ENCODE results near the gene ASB13. TPM values are rescaled to one million over a fixed set of nuclear protein-coding genes. Genes with fewer than 3 reads are reported as not detected.

The ASB13 gene
- total and polyA plus RNA-seq, 2 experiments from 2014 or later = 11.6 to 20.2 TPM

DNA sequence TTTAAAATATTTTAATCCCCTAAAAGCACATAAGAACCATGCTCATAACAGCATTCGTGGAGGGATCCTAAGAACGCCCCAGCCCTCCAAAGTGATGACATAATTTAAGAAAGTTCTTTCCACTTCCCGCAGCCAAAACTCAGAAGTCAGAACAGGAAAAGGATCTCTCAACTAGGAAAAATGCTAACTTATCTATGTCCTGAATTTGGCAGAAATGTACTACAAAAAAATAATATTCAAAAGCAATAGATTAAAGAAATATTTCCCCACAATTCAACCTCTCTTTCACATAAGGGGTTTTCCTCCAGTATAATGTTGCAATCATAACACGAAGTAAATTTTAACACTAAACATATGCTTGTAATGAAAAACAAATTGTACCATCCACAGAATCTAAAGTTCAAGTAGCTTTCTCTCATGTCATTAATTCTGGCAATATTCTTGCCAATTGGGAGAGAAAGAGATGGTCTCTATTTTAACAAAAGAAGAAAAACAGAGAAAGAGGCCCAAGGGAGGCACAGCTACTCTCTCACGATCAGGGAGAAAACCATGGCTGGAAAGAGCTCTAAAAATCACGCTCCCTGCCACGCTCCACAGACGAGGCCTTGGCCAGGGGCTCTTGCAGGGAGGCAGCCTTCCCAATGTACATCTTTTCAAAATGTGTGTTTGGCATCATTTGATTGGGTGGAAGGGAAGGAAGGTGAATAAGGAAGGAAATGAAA is 22.9 kb downstream of the ASB13 start:
- H3K27ac ChIP-seq (ENCODE audit: low read depth) = no peak overlapping the region
- Mint-ChIP-seq H3K4me1 (no peaks in the 10 kb centered on the region), H3K9me3 (no peaks in the 10 kb centered on the region), H3K4me3 (no peak overlapping the region), H3K27me3 (ENCODE audit: insufficient read depth, low read depth, poor library complexity) (peaks cover 8% of the 10 kb centered on the region), H3K27ac (no peak overlapping the region; the same call in 1 of the 2 replicates), H3K36me3 (ENCODE audit: low read depth) (peaks cover 59% of the 10 kb centered on the region)
- DNase-seq (ENCODE audit: low spot score) (no peak), ATAC-seq (no peak)
- no peaks in the 10 kb centered on the region for H4K20me1 ChIP-seq (replicated peaks; ENCODE audit: insufficient read depth)
- H3K27me3 ChIP-seq (ENCODE audit: insufficient read depth) = no peaks in the 10 kb centered on the region
- no peaks in the 10 kb centered on the region for H3F3A ChIP-seq (replicated peaks; ENCODE audit: low read depth)
- TF ChIP-seq EZH2phosphoT487 (IDR thresholded peaks at IDR 0.05; ENCODE audit: unreplicated experiment) (no peak), CREB1 (CRISPR knock-in tag; IDR thresholded peaks at IDR 0.05; ENCODE audit: low read depth) (no peak), STAT1 (IDR thresholded peaks at IDR 0.05; ENCODE audit: unreplicated experiment) (no peak), ZNF331 (CRISPR knock-in tag; IDR thresholded peaks at IDR 0.05; ENCODE audit: low read depth) (no peak), ZNF114 (CRISPR knock-in tag; IDR thresholded peaks at IDR 0.05) (no peak), NANOG (IDR thresholded peaks at IDR 0.05; ENCODE audit: borderline replicate concordance) (no peak), POLR2AphosphoS5 (IDR thresholded peaks at IDR 0.05; ENCODE audit: low read depth) (no peak), EZH2 (IDR thresholded peaks at IDR 0.05; ENCODE audit: low read depth, unreplicated experiment) (no peak), JUNB (IDR thresholded peaks at IDR 0.05; ENCODE audit: unreplicated experiment) (no peak)
- TF ChIP-seq, protein P1, sequence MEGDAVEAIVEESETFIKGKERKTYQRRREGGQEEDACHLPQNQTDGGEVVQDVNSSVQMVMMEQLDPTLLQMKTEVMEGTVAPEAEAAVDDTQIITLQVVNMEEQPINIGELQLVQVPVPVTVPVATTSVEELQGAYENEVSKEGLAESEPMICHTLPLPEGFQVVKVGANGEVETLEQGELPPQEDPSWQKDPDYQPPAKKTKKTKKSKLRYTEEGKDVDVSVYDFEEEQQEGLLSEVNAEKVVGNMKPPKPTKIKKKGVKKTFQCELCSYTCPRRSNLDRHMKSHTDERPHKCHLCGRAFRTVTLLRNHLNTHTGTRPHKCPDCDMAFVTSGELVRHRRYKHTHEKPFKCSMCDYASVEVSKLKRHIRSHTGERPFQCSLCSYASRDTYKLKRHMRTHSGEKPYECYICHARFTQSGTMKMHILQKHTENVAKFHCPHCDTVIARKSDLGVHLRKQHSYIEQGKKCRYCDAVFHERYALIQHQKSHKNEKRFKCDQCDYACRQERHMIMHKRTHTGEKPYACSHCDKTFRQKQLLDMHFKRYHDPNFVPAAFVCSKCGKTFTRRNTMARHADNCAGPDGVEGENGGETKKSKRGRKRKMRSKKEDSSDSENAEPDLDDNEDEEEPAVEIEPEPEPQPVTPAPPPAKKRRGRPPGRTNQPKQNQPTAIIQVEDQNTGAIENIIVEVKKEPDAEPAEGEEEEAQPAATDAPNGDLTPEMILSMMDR (conservative IDR thresholded peaks at IDR 0.05; ENCODE audit: low read depth in 2 of 2) = no peak
- TF ChIP-seq, protein P2, sequence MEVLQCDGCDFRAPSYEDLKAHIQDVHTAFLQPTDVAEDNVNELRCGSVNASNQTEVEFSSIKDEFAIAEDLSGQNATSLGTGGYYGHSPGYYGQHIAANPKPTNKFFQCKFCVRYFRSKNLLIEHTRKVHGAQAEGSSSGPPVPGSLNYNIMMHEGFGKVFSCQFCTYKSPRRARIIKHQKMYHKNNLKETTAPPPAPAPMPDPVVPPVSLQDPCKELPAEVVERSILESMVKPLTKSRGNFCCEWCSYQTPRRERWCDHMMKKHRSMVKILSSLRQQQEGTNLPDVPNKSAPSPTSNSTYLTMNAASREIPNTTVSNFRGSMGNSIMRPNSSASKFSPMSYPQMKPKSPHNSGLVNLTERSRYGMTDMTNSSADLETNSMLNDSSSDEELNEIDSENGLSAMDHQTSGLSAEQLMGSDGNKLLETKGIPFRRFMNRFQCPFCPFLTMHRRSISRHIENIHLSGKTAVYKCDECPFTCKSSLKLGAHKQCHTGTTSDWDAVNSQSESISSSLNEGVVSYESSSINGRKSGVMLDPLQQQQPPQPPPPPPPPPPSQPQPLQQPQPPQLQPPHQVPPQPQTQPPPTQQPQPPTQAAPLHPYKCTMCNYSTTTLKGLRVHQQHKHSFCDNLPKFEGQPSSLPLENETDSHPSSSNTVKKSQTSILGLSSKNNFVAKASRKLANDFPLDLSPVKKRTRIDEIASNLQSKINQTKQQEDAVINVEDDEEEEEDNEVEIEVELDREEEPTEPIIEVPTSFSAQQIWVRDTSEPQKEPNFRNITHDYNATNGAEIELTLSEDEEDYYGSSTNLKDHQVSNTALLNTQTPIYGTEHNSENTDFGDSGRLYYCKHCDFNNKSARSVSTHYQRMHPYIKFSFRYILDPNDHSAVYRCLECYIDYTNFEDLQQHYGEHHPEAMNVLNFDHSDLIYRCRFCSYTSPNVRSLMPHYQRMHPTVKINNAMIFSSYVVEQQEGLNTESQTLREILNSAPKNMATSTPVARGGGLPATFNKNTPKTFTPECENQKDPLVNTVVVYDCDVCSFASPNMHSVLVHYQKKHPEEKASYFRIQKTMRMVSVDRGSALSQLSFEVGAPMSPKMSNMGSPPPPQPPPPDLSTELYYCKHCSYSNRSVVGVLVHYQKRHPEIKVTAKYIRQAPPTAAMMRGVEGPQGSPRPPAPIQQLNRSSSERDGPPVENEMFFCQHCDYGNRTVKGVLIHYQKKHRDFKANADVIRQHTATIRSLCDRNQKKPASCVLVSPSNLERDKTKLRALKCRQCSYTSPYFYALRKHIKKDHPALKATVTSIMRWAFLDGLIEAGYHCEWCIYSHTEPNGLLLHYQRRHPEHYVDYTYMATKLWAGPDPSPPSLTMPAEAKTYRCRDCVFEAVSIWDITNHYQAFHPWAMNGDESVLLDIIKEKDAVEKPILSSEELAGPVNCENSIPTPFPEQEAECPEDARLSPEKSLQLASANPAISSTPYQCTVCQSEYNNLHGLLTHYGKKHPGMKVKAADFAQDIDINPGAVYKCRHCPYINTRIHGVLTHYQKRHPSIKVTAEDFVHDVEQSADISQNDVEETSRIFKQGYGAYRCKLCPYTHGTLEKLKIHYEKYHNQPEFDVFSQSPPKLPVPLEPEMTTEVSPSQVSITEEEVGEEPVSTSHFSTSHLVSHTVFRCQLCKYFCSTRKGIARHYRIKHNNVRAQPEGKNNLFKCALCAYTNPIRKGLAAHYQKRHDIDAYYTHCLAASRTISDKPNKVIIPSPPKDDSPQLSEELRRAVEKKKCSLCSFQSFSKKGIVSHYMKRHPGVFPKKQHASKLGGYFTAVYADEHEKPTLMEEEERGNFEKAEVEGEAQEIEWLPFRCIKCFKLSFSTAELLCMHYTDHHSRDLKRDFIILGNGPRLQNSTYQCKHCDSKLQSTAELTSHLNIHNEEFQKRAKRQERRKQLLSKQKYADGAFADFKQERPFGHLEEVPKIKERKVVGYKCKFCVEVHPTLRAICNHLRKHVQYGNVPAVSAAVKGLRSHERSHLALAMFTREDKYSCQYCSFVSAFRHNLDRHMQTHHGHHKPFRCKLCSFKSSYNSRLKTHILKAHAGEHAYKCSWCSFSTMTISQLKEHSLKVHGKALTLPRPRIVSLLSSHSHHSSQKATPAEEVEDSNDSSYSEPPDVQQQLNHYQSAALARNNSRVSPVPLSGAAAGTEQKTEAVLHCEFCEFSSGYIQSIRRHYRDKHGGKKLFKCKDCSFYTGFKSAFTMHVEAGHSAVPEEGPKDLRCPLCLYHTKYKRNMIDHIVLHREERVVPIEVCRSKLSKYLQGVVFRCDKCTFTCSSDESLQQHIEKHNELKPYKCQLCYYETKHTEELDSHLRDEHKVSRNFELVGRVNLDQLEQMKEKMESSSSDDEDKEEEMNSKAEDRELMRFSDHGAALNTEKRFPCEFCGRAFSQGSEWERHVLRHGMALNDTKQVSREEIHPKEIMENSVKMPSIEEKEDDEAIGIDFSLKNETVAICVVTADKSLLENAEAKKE (CRISPR knock-in tag; IDR thresholded peaks at IDR 0.05) = no peak
- TF ChIP-seq, protein P3, sequence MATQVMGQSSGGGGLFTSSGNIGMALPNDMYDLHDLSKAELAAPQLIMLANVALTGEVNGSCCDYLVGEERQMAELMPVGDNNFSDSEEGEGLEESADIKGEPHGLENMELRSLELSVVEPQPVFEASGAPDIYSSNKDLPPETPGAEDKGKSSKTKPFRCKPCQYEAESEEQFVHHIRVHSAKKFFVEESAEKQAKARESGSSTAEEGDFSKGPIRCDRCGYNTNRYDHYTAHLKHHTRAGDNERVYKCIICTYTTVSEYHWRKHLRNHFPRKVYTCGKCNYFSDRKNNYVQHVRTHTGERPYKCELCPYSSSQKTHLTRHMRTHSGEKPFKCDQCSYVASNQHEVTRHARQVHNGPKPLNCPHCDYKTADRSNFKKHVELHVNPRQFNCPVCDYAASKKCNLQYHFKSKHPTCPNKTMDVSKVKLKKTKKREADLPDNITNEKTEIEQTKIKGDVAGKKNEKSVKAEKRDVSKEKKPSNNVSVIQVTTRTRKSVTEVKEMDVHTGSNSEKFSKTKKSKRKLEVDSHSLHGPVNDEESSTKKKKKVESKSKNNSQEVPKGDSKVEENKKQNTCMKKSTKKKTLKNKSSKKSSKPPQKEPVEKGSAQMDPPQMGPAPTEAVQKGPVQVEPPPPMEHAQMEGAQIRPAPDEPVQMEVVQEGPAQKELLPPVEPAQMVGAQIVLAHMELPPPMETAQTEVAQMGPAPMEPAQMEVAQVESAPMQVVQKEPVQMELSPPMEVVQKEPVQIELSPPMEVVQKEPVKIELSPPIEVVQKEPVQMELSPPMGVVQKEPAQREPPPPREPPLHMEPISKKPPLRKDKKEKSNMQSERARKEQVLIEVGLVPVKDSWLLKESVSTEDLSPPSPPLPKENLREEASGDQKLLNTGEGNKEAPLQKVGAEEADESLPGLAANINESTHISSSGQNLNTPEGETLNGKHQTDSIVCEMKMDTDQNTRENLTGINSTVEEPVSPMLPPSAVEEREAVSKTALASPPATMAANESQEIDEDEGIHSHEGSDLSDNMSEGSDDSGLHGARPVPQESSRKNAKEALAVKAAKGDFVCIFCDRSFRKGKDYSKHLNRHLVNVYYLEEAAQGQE (IDR thresholded peaks at IDR 0.05; ENCODE audit: unreplicated experiment) = no peak
- H3K4me1 ChIP-seq (ENCODE audit: insufficient read depth) = no peaks in the 10 kb centered on the region
- H3K4me3 ChIP-seq = no peak overlapping the region
- no peak overlapping the region for H3K4me2 ChIP-seq
- H2AFZ ChIP-seq = no peak overlapping the region
- no peaks in the 10 kb centered on the region for H3K79me2 ChIP-seq (replicated peaks; ENCODE audit: insufficient read depth)
- H3K9me2 ChIP-seq (ENCODE audit: insufficient read depth) = no peaks in the 10 kb centered on the region
- no peaks in the 10 kb centered on the region for H3K36me3 ChIP-seq (ENCODE audit: insufficient read depth)

Data from GM23338 (cell line).